PC-3 (cell line): Measurements from ENCODE around the gene LRRC53.

ENCODE experiments used
- CTCF ChIP-seq: fragments of 300-600 bp; sonication (generic); conservative IDR thresholded peaks from 2 replicates; pipeline ENCODE4 v1.5.1; 2017; ENCODE audit warnings: antibody characterized with exemption, low read depth, mild to moderate bottlenecking, low read length
- EZH2 ChIP-seq: fragments of 300-600 bp; sonication (generic); IDR thresholded peaks from one replicate; pipeline ENCODE4 v1.6.1; 2017; ENCODE audit warnings: antibody characterized with exemption, mild to moderate bottlenecking, low read length; ENCODE audit not compliant: unreplicated experiment
- EZH2phosphoT487 ChIP-seq: fragments of 300-600 bp; sonication (generic); IDR thresholded peaks from 2 replicates; pipeline ENCODE4 v1.6.1; 2018; ENCODE audit warnings: mild to moderate bottlenecking, antibody characterized with exemption, low read length, borderline replicate concordance

- no peak for TF ChIP-seq CTCF
- TF ChIP-seq EZH2, result no peak
- no peak for TF ChIP-seq EZH2phosphoT487
These were observed 40.9 kb downstream of the LRRC53 start for GRCh38 chr1:74471470-74471869.
